ENCODE results near the gene SMS. TPM values are rescaled to one million over a fixed set of nuclear protein-coding genes. Genes with fewer than 3 reads are reported as not detected.
A peak's percentile ranks its signal among the peaks of the same experiment; 100 is the strongest.

SMS gene
- total and polyA plus RNA-seq, 2 experiments from 2014 or later, result 185 to 274 TPM

- H3K4me1 Mint-ChIP-seq, result peaks cover 62% of the 10 kb centered on the region
- ATAC-seq, result no peak
Observed at GRCh38 chrX:21947671-21948070, 7.2 kb downstream of the SMS start.

More at GRCh38 chrX:21947671-21948070, 7.2 kb downstream of the SMS start:
- no peak for DNase-seq (ENCODE audit: low spot score)
- H4K20me1 ChIP-seq (replicated peaks; ENCODE audit: insufficient read depth), result peaks cover 20% of the 10 kb centered on the region
- H3K9me3 Mint-ChIP-seq, result no peaks in the 10 kb centered on the region
- H3F3A ChIP-seq (replicated peaks; ENCODE audit: low read depth), result no peaks in the 10 kb centered on the region
- H3K27me3 Mint-ChIP-seq (ENCODE audit: insufficient read depth, low read depth, poor library complexity), result peaks cover 10% of the 10 kb centered on the region
- no peaks in the 10 kb centered on the region for H3K27me3 ChIP-seq (ENCODE audit: insufficient read depth)
- peak overlapping the region; percentile 22 for H3K4me3 ChIP-seq
- H3K36me3 Mint-ChIP-seq (ENCODE audit: low read depth), result peaks cover 10% of the 10 kb centered on the region; the same call in 2 of the 3 replicates
- H3K4me1 ChIP-seq (ENCODE audit: insufficient read depth), result peaks cover 56% of the 10 kb centered on the region
- H3K27ac Mint-ChIP-seq, result peak overlapping the region; percentile 50; the same call in 1 of the 2 replicates
- H3K4me3 Mint-ChIP-seq, result peak overlapping the region; percentile 61
- H3K9me2 ChIP-seq (ENCODE audit: insufficient read depth), result no peaks in the 10 kb centered on the region
- TF ChIP-seq CREB1 (CRISPR knock-in tag; IDR thresholded peaks at IDR 0.05; ENCODE audit: low read depth) (no peak), POLR2AphosphoS5 (IDR thresholded peaks at IDR 0.05; ENCODE audit: low read depth) (no peak), REST (IDR thresholded peaks at IDR 0.05; ENCODE audit: unreplicated experiment) (no peak), ZNF462 (CRISPR knock-in tag; IDR thresholded peaks at IDR 0.05) (no peak), EZH2 (IDR thresholded peaks at IDR 0.05; ENCODE audit: low read depth, unreplicated experiment) (no peak), NANOG (IDR thresholded peaks at IDR 0.05; ENCODE audit: borderline replicate concordance) (no peak), ZNF331 (CRISPR knock-in tag; IDR thresholded peaks at IDR 0.05; ENCODE audit: low read depth) (no peak), STAT1 (IDR thresholded peaks at IDR 0.05; ENCODE audit: unreplicated experiment) (no peak), ZNF114 (CRISPR knock-in tag; IDR thresholded peaks at IDR 0.05) (no peak), EZH2phosphoT487 (IDR thresholded peaks at IDR 0.05; ENCODE audit: unreplicated experiment) (no peak), JUNB (IDR thresholded peaks at IDR 0.05; ENCODE audit: unreplicated experiment) (no peak)
- TF ChIP-seq, protein P1, sequence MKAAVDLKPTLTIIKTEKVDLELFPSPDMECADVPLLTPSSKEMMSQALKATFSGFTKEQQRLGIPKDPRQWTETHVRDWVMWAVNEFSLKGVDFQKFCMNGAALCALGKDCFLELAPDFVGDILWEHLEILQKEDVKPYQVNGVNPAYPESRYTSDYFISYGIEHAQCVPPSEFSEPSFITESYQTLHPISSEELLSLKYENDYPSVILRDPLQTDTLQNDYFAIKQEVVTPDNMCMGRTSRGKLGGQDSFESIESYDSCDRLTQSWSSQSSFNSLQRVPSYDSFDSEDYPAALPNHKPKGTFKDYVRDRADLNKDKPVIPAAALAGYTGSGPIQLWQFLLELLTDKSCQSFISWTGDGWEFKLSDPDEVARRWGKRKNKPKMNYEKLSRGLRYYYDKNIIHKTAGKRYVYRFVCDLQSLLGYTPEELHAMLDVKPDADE (IDR thresholded peaks at IDR 0.05), result no peak
- TF ChIP-seq, protein P2, sequence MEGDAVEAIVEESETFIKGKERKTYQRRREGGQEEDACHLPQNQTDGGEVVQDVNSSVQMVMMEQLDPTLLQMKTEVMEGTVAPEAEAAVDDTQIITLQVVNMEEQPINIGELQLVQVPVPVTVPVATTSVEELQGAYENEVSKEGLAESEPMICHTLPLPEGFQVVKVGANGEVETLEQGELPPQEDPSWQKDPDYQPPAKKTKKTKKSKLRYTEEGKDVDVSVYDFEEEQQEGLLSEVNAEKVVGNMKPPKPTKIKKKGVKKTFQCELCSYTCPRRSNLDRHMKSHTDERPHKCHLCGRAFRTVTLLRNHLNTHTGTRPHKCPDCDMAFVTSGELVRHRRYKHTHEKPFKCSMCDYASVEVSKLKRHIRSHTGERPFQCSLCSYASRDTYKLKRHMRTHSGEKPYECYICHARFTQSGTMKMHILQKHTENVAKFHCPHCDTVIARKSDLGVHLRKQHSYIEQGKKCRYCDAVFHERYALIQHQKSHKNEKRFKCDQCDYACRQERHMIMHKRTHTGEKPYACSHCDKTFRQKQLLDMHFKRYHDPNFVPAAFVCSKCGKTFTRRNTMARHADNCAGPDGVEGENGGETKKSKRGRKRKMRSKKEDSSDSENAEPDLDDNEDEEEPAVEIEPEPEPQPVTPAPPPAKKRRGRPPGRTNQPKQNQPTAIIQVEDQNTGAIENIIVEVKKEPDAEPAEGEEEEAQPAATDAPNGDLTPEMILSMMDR (conservative IDR thresholded peaks at IDR 0.05; ENCODE audit: low read depth in 2 of 2), result no peak
- H2AFZ ChIP-seq, result no peak overlapping the region
- no peaks in the 10 kb centered on the region for H3K36me3 ChIP-seq (ENCODE audit: insufficient read depth)
- H3K27ac ChIP-seq (ENCODE audit: low read depth), result peak overlapping the region; percentile 88
- H3K79me2 ChIP-seq (replicated peaks; ENCODE audit: insufficient read depth), result peaks cover 100% of the 10 kb centered on the region
- peak overlapping the region; percentile 65 for H3K4me2 ChIP-seq
